Measurements from ENCODE around the gene MLF1. TPM values are rescaled to one million over a fixed set of nuclear protein-coding genes. Genes with fewer than 3 reads are reported as not detected.

MLF1 gene, protein sequence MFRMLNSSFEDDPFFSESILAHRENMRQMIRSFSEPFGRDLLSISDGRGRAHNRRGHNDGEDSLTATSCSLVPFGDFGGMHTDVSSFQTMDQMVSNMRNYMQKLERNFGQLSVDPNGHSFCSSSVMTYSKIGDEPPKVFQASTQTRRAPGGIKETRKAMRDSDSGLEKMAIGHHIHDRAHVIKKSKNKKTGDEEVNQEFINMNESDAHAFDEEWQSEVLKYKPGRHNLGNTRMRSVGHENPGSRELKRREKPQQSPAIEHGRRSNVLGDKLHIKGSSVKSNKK
- 21.4 to 27.3 TPM (median 25.5 TPM) in 5 replicates for total RNA-seq (2022; extraction: Qiagen RNA extraction)

DNA sequence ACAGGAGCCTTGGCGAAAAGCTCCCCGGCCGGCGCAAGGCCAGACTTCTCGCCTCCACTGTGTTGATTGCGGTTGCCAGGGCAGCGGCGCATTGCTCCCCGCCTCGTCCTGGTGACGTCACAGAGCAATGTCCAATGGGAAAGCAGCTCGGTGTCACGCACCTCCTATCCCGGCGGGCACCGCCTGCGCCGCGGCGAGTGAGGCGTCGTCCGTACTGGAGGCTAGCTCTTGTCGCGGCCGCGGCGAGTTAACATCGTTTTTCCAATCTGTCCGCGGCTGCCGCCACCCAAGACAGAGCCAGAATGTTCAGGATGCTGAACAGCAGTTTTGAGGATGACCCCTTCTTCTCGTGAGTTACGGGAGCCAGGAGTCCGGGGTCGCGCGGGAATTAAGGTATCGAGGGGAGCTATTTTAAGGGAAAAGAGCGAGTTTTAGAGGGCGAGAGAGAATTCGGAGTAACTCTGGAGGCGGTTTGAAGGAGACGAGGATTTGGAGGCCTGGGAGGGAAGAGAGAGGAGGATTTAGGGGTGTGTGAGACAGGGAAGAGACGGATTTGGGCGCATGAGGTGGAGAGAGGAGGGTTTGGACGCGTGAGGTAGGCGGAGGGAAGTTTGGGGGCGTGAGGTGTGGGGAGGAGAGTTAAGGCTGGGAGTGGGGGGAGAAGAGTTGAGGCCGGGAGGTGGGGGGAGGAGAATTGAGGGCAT, at the start of gene MLF1:
Gene MLF1 (plus strand): TSS at position 196 of the 704 bp plus-strand sequence. CDS start 107 bp downstream, at position 303.

DNA sequence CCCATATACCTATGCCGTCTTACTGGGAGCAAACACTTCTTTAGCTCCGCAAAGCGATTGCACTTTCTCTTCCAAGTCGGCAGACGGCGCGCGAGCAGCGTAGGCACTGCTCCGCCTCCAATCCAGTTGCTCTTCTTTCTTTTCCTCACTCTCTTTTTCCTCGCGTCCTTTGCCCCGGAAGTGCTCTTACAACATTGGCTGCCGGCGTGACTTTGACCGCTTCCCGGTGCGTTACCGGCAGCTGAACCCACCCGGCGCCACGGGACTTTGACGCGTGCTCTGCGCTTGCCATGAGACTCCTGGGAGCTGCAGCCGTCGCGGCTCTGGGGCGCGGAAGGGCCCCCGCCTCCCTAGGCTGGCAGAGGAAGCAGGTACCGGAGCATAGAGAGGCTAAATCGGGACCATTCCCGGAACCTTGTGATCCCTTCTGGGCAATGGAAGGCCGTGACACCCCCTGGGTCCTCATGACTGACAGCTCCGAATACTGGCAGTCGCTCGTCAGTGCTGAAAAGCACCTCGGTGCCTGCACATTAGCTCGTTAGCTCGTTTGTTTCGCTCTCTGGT, 73.4 kb downstream of the MLF1 start, which contains the start of gene GFM1:
Gene GFM1 (plus strand): TSS at position 183 of the 564 bp plus-strand sequence. CDS start 108 bp downstream, at position 291.

Other genes with a start within 250 kb of the MLF1 start
- gene GFM1, start 73.3 kb downstream of the MLF1 start, total RNA-seq (2022; extraction: Qiagen RNA extraction): 35.5 to 55.0 TPM (median 46.2 TPM) in 5 replicates
- gene LXN, start 101.5 kb downstream of the MLF1 start, total RNA-seq (2022; extraction: Qiagen RNA extraction): 52.7 to 66.9 TPM (median 53.5 TPM) in 5 replicates
- 7.7 to 11.7 TPM (median 11.2 TPM) in 5 replicates for gene RARRES1, start 161.3 kb downstream of the MLF1 start, total RNA-seq (2022; extraction: Qiagen RNA extraction)
- gene MFSD1, start 230.9 kb downstream of the MLF1 start, total RNA-seq (2022; extraction: Qiagen RNA extraction): 39.4 to 47.9 TPM (median 46.3 TPM) in 5 replicates

Data from A549 treated with Mapracorat at 1 μM for 4 hours (cell line).